ENCODE data around the gene IFT88. TPM values are rescaled to one million over a fixed set of nuclear protein-coding genes. Genes with fewer than 3 reads are reported as not detected.

Gene IFT88
- total and polyA plus RNA-seq, 2 of the 8 experiments (the other 6 are each of a cell fraction or from before 2014, with no cell fraction given): 1.7 to 5.8 TPM

- H4K20me1 ChIP-seq (replicated peaks in 1 of 2; ENCODE audit: control insufficient read depth in 1 of 2, insufficient read depth in 2 of 2, low read length in 2 of 2): peaks cover 0 to 1% of the 10 kb centered on the region in 2 experiments
- H2AK5ac ChIP-seq (ENCODE audit: low read depth, low read length): no peak overlapping the region
- H3K4me3 ChIP-seq (ENCODE audit: extremely low read depth in 1 of 4, insufficient read depth in 2 of 4, low read depth in 3 of 4, low read length in 4 of 4): no peak overlapping the region
- H3K4ac ChIP-seq (replicated peaks; ENCODE audit: insufficient read length, low read depth, low read length): no peak overlapping the region
- H4K8ac ChIP-seq (ENCODE audit: extremely low read depth, insufficient read depth, low read length): no peak overlapping the region
- H3K27me3 ChIP-seq (replicated peaks in 1 of 4; ENCODE audit: control insufficient read depth in 3 of 4, extremely low read depth in 1 of 4, insufficient read depth in 3 of 4, low read length in 3 of 4): no peaks in the 10 kb centered on the region
- H3K4me1 ChIP-seq (replicated peaks in 1 of 4; ENCODE audit: control insufficient read depth in 3 of 4, insufficient read depth in 4 of 4, low read length in 3 of 4): no peaks in the 10 kb centered on the region
- H2BK20ac ChIP-seq (ENCODE audit: low read length): no peak overlapping the region
- H2BK15ac ChIP-seq (ENCODE audit: low read length): no peak overlapping the region
- POLR2A ChIA-PET (ENCODE audit: partially characterized antibody): no interaction called here
- CTCF ChIA-PET (ENCODE audit: partially characterized antibody): interaction anchor here (1.1 to 1.3 kb wide), 4 partner anchors 12 to 79 kb away, joined by 3 to 5 read pairs (median 4); no protein-coding TSS in a partner anchor
- no peak for FAIRE-seq
- no peak overlapping the region for H3K18ac ChIP-seq (ENCODE audit: extremely low read depth, low read length)
- no peaks in the 10 kb centered on the region for H3K79me1 ChIP-seq (ENCODE audit: low read depth, low read length)
- no peak overlapping the region for H3K23ac ChIP-seq (ENCODE audit: insufficient read length)
- no peak overlapping the region for H3K56ac ChIP-seq (replicated peaks; ENCODE audit: insufficient read length, low read depth, low read length)
- no peak for TF ChIP-seq ATF2 (IDR thresholded peaks at IDR 0.05; ENCODE audit: low read length)
- TF ChIP-seq FOSL1 (IDR thresholded peaks at IDR 0.05; ENCODE audit: insufficient read depth, low read depth, low read length): no peak
- TF ChIP-seq, protein P1, sequence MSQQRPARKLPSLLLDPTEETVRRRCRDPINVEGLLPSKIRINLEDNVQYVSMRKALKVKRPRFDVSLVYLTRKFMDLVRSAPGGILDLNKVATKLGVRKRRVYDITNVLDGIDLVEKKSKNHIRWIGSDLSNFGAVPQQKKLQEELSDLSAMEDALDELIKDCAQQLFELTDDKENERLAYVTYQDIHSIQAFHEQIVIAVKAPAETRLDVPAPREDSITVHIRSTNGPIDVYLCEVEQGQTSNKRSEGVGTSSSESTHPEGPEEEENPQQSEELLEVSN (IDR thresholded peaks at IDR 0.05): no peak
- no peak for TF ChIP-seq SP1 (IDR thresholded peaks at IDR 0.05; ENCODE audit: low read depth, low read length)
- no peak for TF ChIP-seq EP300 (IDR thresholded peaks at IDR 0.05; ENCODE audit: borderline replicate concordance in 1 of 2, low read depth in 2 of 2, low read length in 2 of 2)
- TF ChIP-seq CEBPB (IDR thresholded peaks at IDR 0.05; ENCODE audit: low read depth, low read length): no peak
- TF ChIP-seq CHD1 (IDR thresholded peaks at IDR 0.05; ENCODE audit: low read depth, low read length): no peak
- TF ChIP-seq HDAC6 (IDR thresholded peaks at IDR 0.05; ENCODE audit: low read depth, low read length): no peak
- TF ChIP-seq TCF12 (IDR thresholded peaks at IDR 0.05; ENCODE audit: low read depth, low read length): no peak
- no peak for TF ChIP-seq POLR2A (IDR thresholded peaks at IDR 0.05; ENCODE audit: control extremely low read depth in 1 of 2, low read depth in 2 of 2, low read length in 2 of 2)
- H3K14ac ChIP-seq (ENCODE audit: insufficient read length): no peak overlapping the region
- no peak overlapping the region for H2AFZ ChIP-seq (ENCODE audit: low read length)
- H3K79me2 ChIP-seq (ENCODE audit: control insufficient read depth in 1 of 2, insufficient read depth in 2 of 2, low read length in 2 of 2): no peaks in the 10 kb centered on the region
- DNase-seq (ENCODE audit: low read depth in 1 of 2, low spot score in 2 of 2): no peak
- H3K36me3 ChIP-seq (ENCODE audit: control insufficient read depth in 2 of 4, insufficient read depth in 4 of 4, low read length in 3 of 4): no peaks in the 10 kb centered on the region
- H3K4me2 ChIP-seq (ENCODE audit: insufficient read depth in 1 of 2, low read depth in 2 of 2, low read length in 2 of 2): no peak overlapping the region
- H4K5ac ChIP-seq (ENCODE audit: insufficient read length, low read depth, low read length): no peak overlapping the region
- H4K91ac ChIP-seq (replicated peaks; ENCODE audit: insufficient read length, low read length): no peak overlapping the region
- no peak overlapping the region for H2BK12ac ChIP-seq (ENCODE audit: low read depth, low read length)
- H3K9me3 ChIP-seq (ENCODE audit: insufficient read depth in 2 of 2, low read depth in 1 of 2, low read length in 1 of 2): no peaks in the 10 kb centered on the region
- 79% methylated on average over 2 of the region's 2 CpGs; no CpG with 5 or more reads in 1 of the 2 experiments for WGBS, 2 experiments (ENCODE audit: extremely low coverage in 1 of 2, insufficient coverage in 1 of 2, insufficient read length in 1 of 2, insufficient replicate concordance in 2 of 2, low coverage in 1 of 2, low lambda C conversion rate in 2 of 2, missing lambda C conversion rate in 1 of 2)
- no peak overlapping the region for H2BK5ac ChIP-seq (ENCODE audit: low read depth, low read length)
- no peak overlapping the region for H3K27ac ChIP-seq (ENCODE audit: low read depth, low read length)
- H3K9ac ChIP-seq (replicated peaks in 1 of 4; ENCODE audit: extremely low read depth in 1 of 4, low read depth in 3 of 4, low read length in 3 of 4): no peak overlapping the region
- H3K23me2 ChIP-seq (ENCODE audit: low read depth, low read length): no peaks in the 10 kb centered on the region
- H2BK120ac ChIP-seq (replicated peaks; ENCODE audit: low read depth, low read length): no peak overlapping the region
These were observed 6.7 kb downstream of the IFT88 start for GRCh38 chr13:20573636-20574035.

Data from H1 (cell line).